Esophagus squamous epithelium (tissue), 5 donors: ENCODE data around the gene FAM222A. TPM values are rescaled to one million over a fixed set of nuclear protein-coding genes. Genes with fewer than 3 reads are reported as not detected.

ENCODE experiments used
- DNase-seq: peaks from one replicate; lab custom pipeline; 2025; lab: John Stamatoyannopoulos, UW
- H3K27ac ChIP-seq, 4 donors: fragments of 200-600 bp; sonication (generic); one replicate each; pipeline ENCODE4 v1.5.1; 2016 to 2019; ENCODE audit warnings: mild to moderate bottlenecking in 1 of 4
- H3K27me3 ChIP-seq, 4 donors: fragments of 200-600 bp; sonication (generic); 1 replicate in 3 of 4; 2 replicates in 1 of 4; pipeline versions ENCODE4 v1.5.1 to v1.6.0; 2017 to 2021; ENCODE audit warnings: antibody characterized with exemption in 1 of 4
- H3K36me3 ChIP-seq, 3 donors: fragments of 200-600 bp; sonication (generic); one replicate each; pipeline ENCODE4 v1.5.1; 2016 to 2019
- H3K4me1 ChIP-seq, 3 donors: fragments of 200-600 bp; sonication (generic); one replicate each; pipeline ENCODE4 v1.5.1; 2017 to 2019
- H3K4me3 ChIP-seq, 4 donors: fragments of 200-600 bp; sonication (generic); 1 replicate in 3 of 4; 2 replicates in 1 of 4; pipeline ENCODE4 v1.5.1; 2016 to 2019; ENCODE audit warnings: mild to moderate bottlenecking in 2 of 4, moderate library complexity in 1 of 4
- H3K9me3 ChIP-seq, 3 donors: fragments of 200-600 bp; sonication (generic); one replicate each; pipeline ENCODE4 v1.5.1; 2016 to 2019
- POLR2A ChIP-seq, 4 donors: fragments of 450-650 bp; IDR thresholded peaks; one replicate each; pipeline ENCODE4 v1.6.1; 2017; ENCODE audit warnings: antibody characterized with exemption in 4 of 4, mild to moderate bottlenecking in 4 of 4, moderate library complexity in 3 of 4
- WGBS, 2 donors: methylation state at CpG; one replicate each; pipeline ENCODE4 v1.1.5; 2018; 5-methylcytosine and 5-hydroxymethylcytosine counted together
- intact Hi-C: fragments of 100-400 bp; cut with DNase I; formaldehyde crosslinking; loops from one replicate; pipeline ENCODE4 v1.15.0; 2022
- total RNA-seq, 4 donors: library from RNA; depleted of rRNA; stranded (reverse); fragments of >200 nt; gene quantifications; one replicate each; pipeline ENCODE4 v1.1.0, GENCODE V29; 2016
- TF ChIP-seq, protein P1 (sequence below), 6 experiments: fragments of 450-650 bp in 4 of 6; fragments of 200-600 bp in 2 of 6; sonication (generic) in 2 of 6; IDR thresholded peaks; one replicate each; pipeline ENCODE4 v1.5.1; 2016 to 2019; ENCODE audit warnings: antibody characterized with exemption in 6 of 6, mild to moderate bottlenecking in 4 of 6, moderate library complexity in 4 of 6
- donor health status: DM: yes; HTN: yes; CAD: no.

The FAM222A gene
- total RNA-seq, 4 donors from 2014 or later: 0.57 to 9.3 (median 5.0) TPM

DNA sequence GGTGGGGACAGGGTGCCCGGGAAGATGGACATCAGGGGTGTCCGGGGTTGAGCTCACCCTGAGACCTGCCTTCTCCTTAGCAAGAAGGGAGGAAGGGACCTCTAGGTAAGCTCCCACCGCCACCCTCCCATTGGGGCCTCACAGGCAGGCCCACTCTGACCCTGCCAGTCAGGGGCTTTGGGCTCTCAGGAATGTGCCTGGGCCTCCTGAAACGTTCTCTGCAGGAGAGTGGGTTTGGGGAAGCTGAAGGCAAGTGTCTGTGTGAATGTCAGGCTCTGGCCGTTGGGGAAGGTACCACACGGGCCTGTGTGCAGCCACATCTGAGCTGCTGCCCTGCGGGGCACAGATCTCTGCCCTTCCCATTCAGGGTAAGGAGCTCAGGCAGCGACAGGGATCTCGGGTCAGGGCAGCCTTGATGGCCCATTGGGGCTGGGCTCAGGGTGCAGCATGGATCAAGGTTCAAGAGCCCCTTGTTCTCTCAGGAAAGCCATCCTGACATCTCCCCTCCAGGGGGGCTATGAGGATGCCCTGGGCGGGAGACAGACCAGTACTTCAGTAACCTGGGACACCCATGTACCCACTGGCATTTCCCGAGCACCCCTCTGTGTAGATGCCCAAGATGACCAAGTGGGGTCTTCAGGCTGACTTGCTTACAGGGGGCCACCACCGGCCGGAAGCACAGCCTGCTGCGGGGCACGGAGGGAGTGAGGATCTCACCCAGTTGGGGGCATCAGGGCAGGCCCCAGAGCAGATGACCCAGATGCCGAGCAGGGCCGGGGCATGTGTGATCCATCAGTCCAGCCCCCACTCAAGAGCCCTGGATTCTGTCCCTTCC is 29.7 kb downstream of the FAM222A start:
- peaks cover 0 to 14% (median 0%) of the 10 kb centered on the region in 4 donors for H3K27me3 ChIP-seq
- WGBS, 2 donors: 96 to 100% methylated on average over 1 to 3 of the region's 17 CpGs
- no peaks in the 10 kb centered on the region for H3K36me3 ChIP-seq
- H3K4me3 ChIP-seq: no peak overlapping the region
- DNase-seq: no peak
- no peaks in the 10 kb centered on the region for H3K4me1 ChIP-seq
- H3K9me3 ChIP-seq: no peaks in the 10 kb centered on the region
- TF ChIP-seq POLR2A (IDR thresholded peaks at IDR 0.05): no peak
- TF ChIP-seq, protein P1, sequence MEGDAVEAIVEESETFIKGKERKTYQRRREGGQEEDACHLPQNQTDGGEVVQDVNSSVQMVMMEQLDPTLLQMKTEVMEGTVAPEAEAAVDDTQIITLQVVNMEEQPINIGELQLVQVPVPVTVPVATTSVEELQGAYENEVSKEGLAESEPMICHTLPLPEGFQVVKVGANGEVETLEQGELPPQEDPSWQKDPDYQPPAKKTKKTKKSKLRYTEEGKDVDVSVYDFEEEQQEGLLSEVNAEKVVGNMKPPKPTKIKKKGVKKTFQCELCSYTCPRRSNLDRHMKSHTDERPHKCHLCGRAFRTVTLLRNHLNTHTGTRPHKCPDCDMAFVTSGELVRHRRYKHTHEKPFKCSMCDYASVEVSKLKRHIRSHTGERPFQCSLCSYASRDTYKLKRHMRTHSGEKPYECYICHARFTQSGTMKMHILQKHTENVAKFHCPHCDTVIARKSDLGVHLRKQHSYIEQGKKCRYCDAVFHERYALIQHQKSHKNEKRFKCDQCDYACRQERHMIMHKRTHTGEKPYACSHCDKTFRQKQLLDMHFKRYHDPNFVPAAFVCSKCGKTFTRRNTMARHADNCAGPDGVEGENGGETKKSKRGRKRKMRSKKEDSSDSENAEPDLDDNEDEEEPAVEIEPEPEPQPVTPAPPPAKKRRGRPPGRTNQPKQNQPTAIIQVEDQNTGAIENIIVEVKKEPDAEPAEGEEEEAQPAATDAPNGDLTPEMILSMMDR (IDR thresholded peaks at IDR 0.05): no peak
- H3K27ac ChIP-seq: no peak overlapping the region
- intact Hi-C loops: no loop called here

DNA sequence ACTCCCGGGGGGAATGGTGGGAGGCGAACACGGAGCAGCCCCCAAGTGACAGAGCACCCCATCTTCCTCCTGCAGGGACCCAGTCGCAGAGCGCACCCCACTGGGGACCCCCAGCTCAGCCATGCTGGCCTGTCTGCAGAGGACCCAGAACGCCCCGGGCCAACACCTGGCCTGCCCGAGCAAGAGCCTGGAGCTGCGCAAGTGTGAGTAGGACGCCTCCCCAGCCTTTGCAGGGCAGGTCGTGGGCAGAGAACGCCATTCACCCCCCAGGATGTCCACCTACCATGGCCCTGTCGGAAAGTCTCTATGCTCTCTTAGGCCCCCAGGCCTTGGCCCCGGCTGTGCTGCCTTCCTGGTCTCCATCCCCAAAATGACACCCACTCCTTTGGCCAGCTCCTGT is 30.4 kb downstream of the FAM222A start:
- WGBS, 2 donors: 70 to 88% methylated on average over 2 to 4 of the region's 14 CpGs
- H3K4me3 ChIP-seq: no peak overlapping the region
- intact Hi-C loops: no loop called here
- H3K4me1 ChIP-seq: no peaks in the 10 kb centered on the region
- no peak overlapping the region for H3K27ac ChIP-seq
- TF ChIP-seq, protein P1 (IDR thresholded peaks at IDR 0.05): no peak
- no peak for TF ChIP-seq POLR2A (IDR thresholded peaks at IDR 0.05)
- H3K9me3 ChIP-seq: no peaks in the 10 kb centered on the region
- peaks cover 0 to 12% (median 0%) of the 10 kb centered on the region in 4 donors for H3K27me3 ChIP-seq
- DNase-seq: no peak
- no peaks in the 10 kb centered on the region for H3K36me3 ChIP-seq

DNA sequence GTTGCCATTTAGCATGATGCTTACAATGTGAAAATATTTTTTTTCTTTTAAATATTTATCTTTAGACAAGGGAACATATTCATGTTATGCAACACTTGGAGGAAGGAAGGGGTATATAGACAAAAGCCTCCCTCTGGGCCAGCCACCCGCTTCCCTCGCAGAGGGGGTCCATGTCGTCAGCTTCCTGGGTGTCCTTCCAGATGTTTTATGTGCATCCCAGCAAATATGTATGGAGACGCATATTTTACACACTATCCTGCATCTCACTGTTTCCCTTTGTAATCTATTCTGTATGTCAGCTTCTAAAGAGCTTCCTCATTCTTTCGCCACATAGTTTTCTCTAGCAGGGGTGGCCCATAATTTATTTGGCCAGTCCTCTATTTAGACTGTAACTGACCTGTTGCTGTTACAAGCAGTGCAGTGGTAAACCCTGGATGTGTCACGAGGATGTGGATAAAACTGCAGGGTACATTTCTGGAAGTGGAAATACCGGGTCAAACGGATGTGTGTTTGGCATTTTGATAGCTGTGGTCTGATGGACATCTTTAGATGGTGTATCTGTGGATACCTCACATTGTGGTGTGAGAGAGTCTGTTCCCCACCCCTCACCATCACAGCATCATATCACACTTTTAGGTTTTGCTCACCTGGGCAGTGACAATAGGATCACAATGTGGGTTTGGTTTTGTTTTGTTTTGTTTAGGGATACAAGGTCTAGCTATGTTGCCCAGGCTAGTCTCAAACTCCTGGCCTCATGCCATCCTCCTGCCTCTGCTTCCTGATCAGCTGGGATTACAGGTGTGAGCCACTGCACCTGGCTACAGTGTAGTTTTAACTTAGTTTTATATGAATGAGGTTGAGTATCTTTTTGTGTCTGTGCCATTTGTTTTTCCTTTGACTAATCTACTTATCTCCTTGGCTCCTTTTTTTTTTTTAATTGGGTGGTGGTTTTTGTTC is 31.6 kb downstream of the FAM222A start:
- Histone ChIP-seq H3K4me1 (no peaks in the 10 kb centered on the region), H3K27me3 (peaks cover 0 to 7% (median 0%) of the 10 kb centered on the region in 4 donors), H3K36me3 (no peaks in the 10 kb centered on the region), H3K27ac (no peak overlapping the region), H3K9me3 (no peaks in the 10 kb centered on the region), H3K4me3 (no peak overlapping the region)
- WGBS, 2 donors: 56 to 58% methylated on average over 8 of the region's 8 CpGs
- TF ChIP-seq, protein P1 (IDR thresholded peaks at IDR 0.05): no peak
- no peak for TF ChIP-seq POLR2A (IDR thresholded peaks at IDR 0.05)
- intact Hi-C loops: no loop called here
- DNase-seq: no peak

DNA sequence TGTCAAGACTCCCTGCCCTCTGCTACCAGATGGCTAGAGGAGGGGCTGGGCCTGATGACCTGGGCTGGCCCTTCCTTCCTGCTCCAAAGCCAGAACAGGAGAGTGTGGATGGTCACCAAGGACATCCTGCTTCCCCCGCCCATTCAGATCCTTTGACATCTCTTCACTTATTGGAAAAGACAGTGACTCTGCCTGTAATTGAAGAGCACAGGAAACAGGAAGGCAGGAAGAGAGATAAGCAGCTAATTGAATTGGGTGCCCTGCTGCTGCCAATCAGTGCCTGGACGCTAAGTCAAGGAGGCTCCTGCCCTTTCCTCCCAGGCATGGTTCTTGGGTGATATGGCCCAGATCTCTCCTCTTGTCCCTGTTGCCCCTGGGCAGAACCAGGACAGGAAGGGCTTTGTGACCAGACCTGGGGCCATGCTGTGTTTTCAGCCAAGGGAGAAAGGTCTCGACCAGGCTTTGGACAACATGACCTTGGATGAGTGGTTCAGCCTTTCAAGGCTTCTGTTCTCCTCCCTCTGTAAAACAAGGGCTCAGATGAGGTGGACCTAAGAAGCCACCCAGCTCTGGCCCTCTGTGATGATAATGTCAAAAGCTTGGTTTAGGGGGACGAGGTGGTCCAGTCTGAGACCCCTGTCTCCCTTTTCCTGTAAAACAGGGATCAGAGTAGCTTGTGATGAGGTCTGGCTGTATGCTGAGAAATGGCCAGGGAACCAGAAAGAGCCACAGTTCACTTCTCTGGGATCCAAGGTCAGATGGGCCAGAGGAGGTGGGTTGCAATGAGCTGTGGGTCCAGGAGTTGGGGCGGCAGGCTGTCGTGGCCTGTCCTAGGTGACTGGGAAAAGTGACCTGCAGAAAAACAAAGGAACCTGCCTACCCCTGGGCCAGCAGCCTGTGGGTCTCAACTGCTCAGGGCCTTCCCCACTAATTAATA is 38.8 kb downstream of the FAM222A start:
- intact Hi-C loops: no loop called here
- H3K9me3 ChIP-seq: peaks cover 0 to 9% (median 8%) of the 10 kb centered on the region in 3 donors
- H3K4me3 ChIP-seq: no peak overlapping the region
- no peaks in the 10 kb centered on the region for H3K27me3 ChIP-seq
- no peaks in the 10 kb centered on the region for H3K36me3 ChIP-seq
- no peak for DNase-seq
- H3K4me1 ChIP-seq: no peaks in the 10 kb centered on the region
- 62 to 100% methylated on average over 2 to 6 of the region's 6 CpGs for WGBS, 2 donors
- no peak for TF ChIP-seq POLR2A (IDR thresholded peaks at IDR 0.05)
- TF ChIP-seq, protein P1 (IDR thresholded peaks at IDR 0.05): no peak
- H3K27ac ChIP-seq: no peak overlapping the region
